ENCODE measurements around the gene COG7.

COG7 gene

GRCh38 chr16:23476289-23476688 lies 23.3 kb upstream of the COG7 start:
- no peaks in the 10 kb centered on the region for H3K27me3 ChIP-seq (replicated peaks; ENCODE audit: insufficient read depth, low read length)

GRCh38 chr16:23469814-23470213 lies 16.8 kb upstream of the COG7 start:
- DNase-seq, result no peak
- no peaks in the 10 kb centered on the region for H3K9me2 ChIP-seq (replicated peaks; ENCODE audit: insufficient read depth, low read length)
- no peak overlapping the region for H3K27ac ChIP-seq (ENCODE audit: low read length)
- H2AFZ ChIP-seq (ENCODE audit: low read length), result no peak overlapping the region
- TF ChIP-seq EZH2 (optimal IDR thresholded peaks at IDR 0.05; ENCODE audit: low read depth, low read length) (no peak), EZH2phosphoT487 (IDR thresholded peaks at IDR 0.05; ENCODE audit: low read length) (no peak), CTCF (IDR thresholded peaks at IDR 0.05; ENCODE audit: low read length) (no peak)
- H3K79me2 ChIP-seq (ENCODE audit: low read length), result no peaks in the 10 kb centered on the region
- peaks cover 14% of the 10 kb centered on the region for H3K36me3 ChIP-seq (replicated peaks; ENCODE audit: insufficient read depth, low read length)
- H3K4me2 ChIP-seq (ENCODE audit: low read depth, low read length), result no peak overlapping the region
- no peaks in the 10 kb centered on the region for H4K20me1 ChIP-seq (ENCODE audit: insufficient read depth, low read length)
- H3K4me1 ChIP-seq (ENCODE audit: low read length), result no peaks in the 10 kb centered on the region
- no peaks in the 10 kb centered on the region for H3F3A ChIP-seq (ENCODE audit: insufficient read depth, low read length)
- H3K9me3 ChIP-seq (replicated peaks; ENCODE audit: insufficient read depth, low read length), result no peaks in the 10 kb centered on the region
- no peaks in the 10 kb centered on the region for H3K27me3 ChIP-seq (replicated peaks; ENCODE audit: insufficient read depth, low read length)
- no peak overlapping the region for H3K9ac ChIP-seq (ENCODE audit: low read length)
- no peak overlapping the region for H3K4me3 ChIP-seq (ENCODE audit: low read length)

More at GRCh38 chr16:23476289-23476688, 23.3 kb upstream of the COG7 start:
- no peak for DNase-seq
- Histone ChIP-seq H3K79me2 (ENCODE audit: low read length) (no peaks in the 10 kb centered on the region), H3K9me3 (replicated peaks; ENCODE audit: insufficient read depth, low read length) (no peaks in the 10 kb centered on the region), H2AFZ (ENCODE audit: low read length) (no peak overlapping the region), H4K20me1 (ENCODE audit: insufficient read depth, low read length) (no peaks in the 10 kb centered on the region), H3K36me3 (replicated peaks; ENCODE audit: insufficient read depth, low read length) (peaks cover 9% of the 10 kb centered on the region), H3K9me2 (replicated peaks; ENCODE audit: insufficient read depth, low read length) (no peaks in the 10 kb centered on the region), H3K4me3 (ENCODE audit: low read length) (no peak overlapping the region), H3F3A (ENCODE audit: insufficient read depth, low read length) (no peaks in the 10 kb centered on the region), H3K4me1 (ENCODE audit: low read length) (no peaks in the 10 kb centered on the region), H3K9ac (ENCODE audit: low read length) (no peak overlapping the region), H3K27ac (ENCODE audit: low read length) (no peak overlapping the region), H3K4me2 (ENCODE audit: low read depth, low read length) (no peak overlapping the region)
- TF ChIP-seq EZH2 (optimal IDR thresholded peaks at IDR 0.05; ENCODE audit: low read depth, low read length) (no peak), EZH2phosphoT487 (IDR thresholded peaks at IDR 0.05; ENCODE audit: low read length) (no peak), CTCF (IDR thresholded peaks at IDR 0.05; ENCODE audit: low read length) (no peak)

- H3K27ac ChIP-seq (ENCODE audit: low read length), result no peak overlapping the region
- no peak for DNase-seq
- H3K36me3 ChIP-seq (replicated peaks; ENCODE audit: insufficient read depth, low read length), result peaks cover 11% of the 10 kb centered on the region
Measured at GRCh38 chr16:23466162-23466885, 13.3 kb upstream of the COG7 start.

More at GRCh38 chr16:23466162-23466885, 13.3 kb upstream of the COG7 start:
- no peaks in the 10 kb centered on the region for H4K20me1 ChIP-seq (ENCODE audit: insufficient read depth, low read length)
- H3F3A ChIP-seq (ENCODE audit: insufficient read depth, low read length), result no peaks in the 10 kb centered on the region
- TF ChIP-seq CTCF (IDR thresholded peaks at IDR 0.05; ENCODE audit: low read length) (no peak), EZH2 (optimal IDR thresholded peaks at IDR 0.05; ENCODE audit: low read depth, low read length) (no peak), EZH2phosphoT487 (IDR thresholded peaks at IDR 0.05; ENCODE audit: low read length) (no peak)
- H3K9me2 ChIP-seq (replicated peaks; ENCODE audit: insufficient read depth, low read length), result no peaks in the 10 kb centered on the region
- no peaks in the 10 kb centered on the region for H3K27me3 ChIP-seq (replicated peaks; ENCODE audit: insufficient read depth, low read length)
- no peak overlapping the region for H3K4me3 ChIP-seq (ENCODE audit: low read length)
- no peaks in the 10 kb centered on the region for H3K4me1 ChIP-seq (ENCODE audit: low read length)
- H3K4me2 ChIP-seq (ENCODE audit: low read depth, low read length), result no peak overlapping the region
- no peaks in the 10 kb centered on the region for H3K9me3 ChIP-seq (replicated peaks; ENCODE audit: insufficient read depth, low read length)
- H2AFZ ChIP-seq (ENCODE audit: low read length), result no peak overlapping the region
- H3K9ac ChIP-seq (ENCODE audit: low read length), result no peak overlapping the region
- H3K79me2 ChIP-seq (ENCODE audit: low read length), result no peaks in the 10 kb centered on the region
